HepG2 (cell line): ENCODE results near the gene SLC25A19. TPM values are rescaled to one million over a fixed set of nuclear protein-coding genes. Genes with fewer than 3 reads are reported as not detected.
"Not testable (repeated sequence)": the region's sequence is repeated elsewhere in the genome, so short reads cannot be mapped to it uniquely, and the experiment has no call there.

Experiments
- ADNP ChIP-seq: sonication (generic); formaldehyde crosslinking; IDR thresholded peaks from 2 replicates; pipeline ENCODE4 v1.4.0; 2020; ENCODE audit warnings: missing genetic modification reagents
- HDAC1 ChIP-seq: sonication (generic); formaldehyde crosslinking; IDR thresholded peaks from 2 replicates; pipeline ENCODE4 v1.5.1; 2020; ENCODE audit warnings: mild to moderate bottlenecking, missing genetic modification reagents
- HOXA3 ChIP-seq: sonication (generic); formaldehyde crosslinking; IDR thresholded peaks from 2 replicates; pipeline ENCODE4 v1.5.0; 2020; ENCODE audit warnings: missing genetic modification reagents
- MIER3 ChIP-seq: IDR thresholded peaks from 2 replicates; pipeline ENCODE4 v1.6.1; 2016; ENCODE audit warnings: missing compliant biosample characterization, borderline replicate concordance
- NR2F6 ChIP-seq, 2 experiments: IDR thresholded peaks; 2 replicates each; pipeline ENCODE4 v1.6.1; 2016; ENCODE audit warnings: antibody characterized with exemption in 1 of 2, mild to moderate bottlenecking in 1 of 2
- PHF21A ChIP-seq: sonication (generic); formaldehyde crosslinking; IDR thresholded peaks from 2 replicates; pipeline ENCODE4 v1.5.0; 2020; ENCODE audit warnings: mild to moderate bottlenecking, missing genetic modification reagents
- PPARG ChIP-seq: conservative IDR thresholded peaks from 2 replicates; pipeline ENCODE4 v1.6.1; 2016; ENCODE audit warnings: missing biosample characterization, missing genetic modification reagents
- RXRA ChIP-seq: sonication (generic); formaldehyde crosslinking; IDR thresholded peaks from 2 replicates; pipeline ENCODE4 v1.5.1; 2020; ENCODE audit warnings: missing genetic modification reagents
- SMAD3 ChIP-seq: sonication (generic); formaldehyde crosslinking; IDR thresholded peaks from 2 replicates; pipeline ENCODE4 v1.4.0; 2020; ENCODE audit warnings: missing genetic modification reagents
- TARDBP ChIP-seq: sonication (generic); formaldehyde crosslinking; IDR thresholded peaks from 2 replicates; pipeline ENCODE4 v1.8.0; 2022; ENCODE audit warnings: mild to moderate bottlenecking, missing genetic modification reagents
- TBX2 ChIP-seq: sonication (generic); formaldehyde crosslinking; IDR thresholded peaks from 2 replicates; pipeline ENCODE4 v1.5.0; 2020; ENCODE audit warnings: missing genetic modification reagents, mild to moderate bottlenecking, borderline replicate concordance
- THAP11 ChIP-seq: IDR thresholded peaks from 2 replicates; pipeline ENCODE4 v1.6.1; 2016; ENCODE audit warnings: missing biosample characterization, missing genetic modification reagents
- THRA ChIP-seq: sonication (generic); formaldehyde crosslinking; IDR thresholded peaks from 2 replicates; pipeline ENCODE4 v1.4.0; 2020; ENCODE audit warnings: missing genetic modification reagents, borderline replicate concordance
- YEATS4 ChIP-seq: sonication (generic); formaldehyde crosslinking; IDR thresholded peaks from 2 replicates; pipeline ENCODE4 v1.4.0; 2020; ENCODE audit warnings: missing genetic modification reagents, borderline replicate concordance
- ZBTB20 ChIP-seq: sonication (generic); formaldehyde crosslinking; IDR thresholded peaks from 2 replicates; pipeline ENCODE4 v1.8.1; 2023; ENCODE audit warnings: missing genetic modification reagents, low read depth, mild to moderate bottlenecking, borderline replicate concordance
- ZMYM3 ChIP-seq: sonication (generic); formaldehyde crosslinking; IDR thresholded peaks from 2 replicates; pipeline ENCODE4 v1.5.1; 2020; ENCODE audit warnings: mild to moderate bottlenecking, missing genetic modification reagents
- ZNF124 ChIP-seq: sonication (generic); formaldehyde crosslinking; IDR thresholded peaks from 2 replicates; pipeline ENCODE4 v1.4.0; 2020; ENCODE audit warnings: missing genetic modification reagents
- ZNF292 ChIP-seq: sonication (generic); formaldehyde crosslinking; IDR thresholded peaks from 2 replicates; pipeline ENCODE4 v1.8.1; 2022; ENCODE audit warnings: mild to moderate bottlenecking, low read depth, missing genetic modification reagents, borderline replicate concordance
- ZNF362 ChIP-seq: sonication (generic); formaldehyde crosslinking; IDR thresholded peaks from 2 replicates; pipeline ENCODE4 v1.4.0; 2020; ENCODE audit warnings: missing genetic modification reagents, mild to moderate bottlenecking, borderline replicate concordance
- ZNF430 ChIP-seq: sonication (generic); formaldehyde crosslinking; IDR thresholded peaks from 2 replicates; pipeline ENCODE4 v1.9.0; 2021; ENCODE audit warnings: mild to moderate bottlenecking, missing genetic modification reagents
- ZNF546 ChIP-seq: sonication (generic); formaldehyde crosslinking; conservative IDR thresholded peaks from 2 replicates; pipeline ENCODE4 v1.8.1; 2023; ENCODE audit warnings: mild to moderate bottlenecking, missing genetic modification reagents
- ZNF563 ChIP-seq: sonication (generic); formaldehyde crosslinking; IDR thresholded peaks from 2 replicates; pipeline ENCODE4 v1.8.0; 2022; ENCODE audit warnings: mild to moderate bottlenecking, moderate library complexity, missing genetic modification reagents
- ZNF687 ChIP-seq: sonication (generic); formaldehyde crosslinking; IDR thresholded peaks from 2 replicates; pipeline ENCODE4 v1.5.1; 2020; ENCODE audit warnings: mild to moderate bottlenecking, missing genetic modification reagents, moderate library complexity
- polyA plus RNA-seq, 8 experiments: library from polyadenylated mRNA; depleted of rRNA in 3 of 8; stranded (reverse) in 7 of 8; unstranded in 1 of 8; fragments of >200 nt; fragmentation: Illumina TruSeq in 4 of 8; extraction: Trizol in 4 of 8; gene quantifications; 2 replicates each; pipeline versions ENCODE4 v1.2.1 to v1.2.3, GENCODE V29; 2011 to 2016; ENCODE audit warnings: low read depth in 4 of 8, missing spikeins in 1 of 8, mixed read lengths in 1 of 8; ENCODE audit not compliant: insufficient read depth in 1 of 8
- total RNA-seq, 5 experiments: library from RNA; depleted of rRNA; stranded (reverse); fragments of >200 nt; fragmentation: Illumina TruSeq; extraction: Trizol; gene quantifications; 2 replicates each; pipeline ENCODE4 v1.2.3, GENCODE V29; 2016; ENCODE audit warnings: low read depth in 1 of 5

SLC25A19 gene
- total and polyA plus RNA-seq, 2 of the 13 experiments (the other 11 are each of a cell fraction or from before 2014, with no cell fraction given): 24.4 to 41.4 TPM

- peak; percentile 78 for TF ChIP-seq ZMYM3
- TF ChIP-seq THAP11 (CRISPR knock-in tag): 0 out of 2 replicates have a peak, but pooled peaks have one; percentile 35
- TF ChIP-seq ZNF292 (CRISPR knock-in tag): peak; percentile 60; the same call in 1 of the 2 replicates
- 0 out of 2 replicates have a peak, but pooled peaks have one; percentile 35 for TF ChIP-seq ZBTB20 (CRISPR knock-in tag)
- 0 out of 2 replicates have a peak, but pooled peaks have one; percentile 10 for TF ChIP-seq SMAD3 (CRISPR knock-in tag)
- TF ChIP-seq TARDBP (CRISPR knock-in tag): 0 out of 2 replicates have a peak, but pooled peaks have one; percentile 41
- TF ChIP-seq ZNF362: peak; percentile 66
- 0 out of 2 replicates have a peak, but pooled peaks have one; percentile 37 for TF ChIP-seq MIER3 (CRISPR knock-in tag)
- not testable (repeated sequence) for TF ChIP-seq NR2F6 (IDR thresholded peaks at IDR 0.05)
- TF ChIP-seq NR2F6 (CRISPR knock-in tag; IDR thresholded peaks at IDR 0.05): 0 out of 2 replicates have a peak, but pooled peaks have one; percentile 8
- TF ChIP-seq PHF21A: peak; percentile 54
- TF ChIP-seq RXRA (CRISPR knock-in tag): 0 out of 2 replicates have a peak, but pooled peaks have one; percentile 8
- 0 out of 2 replicates have a peak, but pooled peaks have one; percentile 8 for TF ChIP-seq PPARG (CRISPR knock-in tag)
- TF ChIP-seq TBX2 (CRISPR knock-in tag): 0 out of 2 replicates have a peak, but pooled peaks have one; percentile 29
- TF ChIP-seq ZNF546: 0 out of 2 replicates have a peak, but pooled peaks have one; percentile 51
- peak; percentile 30 for TF ChIP-seq ZNF687 (CRISPR knock-in tag)
- 0 out of 2 replicates have a peak, but pooled peaks have one; percentile 18 for TF ChIP-seq ADNP (CRISPR knock-in tag)
- 0 out of 2 replicates have a peak, but pooled peaks have one; percentile 9 for TF ChIP-seq HOXA3 (CRISPR knock-in tag)
- TF ChIP-seq ZNF430 (CRISPR knock-in tag): 0 out of 2 replicates have a peak, but pooled peaks have one; percentile 39
- TF ChIP-seq ZNF563 (CRISPR knock-in tag): 0 out of 2 replicates have a peak, but pooled peaks have one; percentile 12
- 0 out of 2 replicates have a peak, but pooled peaks have one; percentile 38 for TF ChIP-seq YEATS4 (CRISPR knock-in tag)
- peak; percentile 46; the same call in 1 of the 2 replicates for TF ChIP-seq HDAC1
- TF ChIP-seq ZNF124: 0 out of 2 replicates have a peak, but pooled peaks have one; percentile 57
- TF ChIP-seq THRA (CRISPR knock-in tag): peak; percentile 50; the same call in 1 of the 2 replicates
Measured at GRCh38 chr17:75292810-75293448, 3.7 kb upstream of the SLC25A19 start (continued).
